HG03135 (cell line): ENCODE data around the gene VPS45.
"Not testable (repeated sequence)": the region's sequence is repeated elsewhere in the genome, so short reads cannot be mapped to it uniquely, and the experiment has no call there.

Source experiments
- ATAC-seq: cut with Tn5 transposase; IDR thresholded peaks from one replicate; pipeline ENCODE4 v1.9.1; 2021; ENCODE audit warnings: mild to moderate bottlenecking, moderate library complexity; ENCODE audit not compliant: unreplicated experiment

Gene VPS45

DNA sequence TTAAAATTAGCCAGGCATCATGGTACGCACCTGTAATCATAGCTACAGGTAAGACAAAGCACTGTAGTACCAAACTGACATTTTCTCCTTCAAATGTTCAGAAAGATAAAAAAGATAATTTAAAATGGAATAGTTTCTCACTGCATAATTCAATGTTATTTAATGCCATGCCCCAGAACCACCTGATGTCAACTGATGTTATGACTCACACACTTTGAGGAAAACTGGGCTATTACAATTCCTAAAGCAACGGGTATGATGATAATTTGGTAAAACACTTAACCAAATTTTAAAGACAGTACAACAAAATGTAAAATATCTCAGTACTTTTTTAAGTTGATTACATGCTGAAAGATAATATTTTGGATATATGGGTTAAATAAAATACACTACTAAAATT is 59.2 kb downstream of the VPS45 start:
- ATAC-seq = no peak

DNA sequence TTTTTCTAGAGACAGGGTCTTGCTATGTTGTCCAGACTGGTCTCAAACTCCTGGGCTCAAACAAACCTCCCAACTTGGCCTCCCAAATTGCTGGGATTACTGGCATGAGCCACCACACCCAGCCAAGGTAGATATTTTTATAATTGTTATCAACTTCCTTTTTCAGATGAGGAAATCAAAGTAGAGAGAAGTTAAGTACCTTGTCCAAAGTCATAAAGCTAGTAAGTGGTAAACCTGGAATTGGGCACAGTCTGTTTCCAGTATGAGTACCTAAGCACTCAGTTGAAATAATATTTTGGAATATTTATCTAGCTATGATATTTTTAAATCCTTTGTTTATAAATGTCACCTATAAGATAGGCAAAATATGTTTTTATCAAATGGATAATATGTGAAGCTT is 59.9 kb downstream of the VPS45 start:
- ATAC-seq = no peak

DNA sequence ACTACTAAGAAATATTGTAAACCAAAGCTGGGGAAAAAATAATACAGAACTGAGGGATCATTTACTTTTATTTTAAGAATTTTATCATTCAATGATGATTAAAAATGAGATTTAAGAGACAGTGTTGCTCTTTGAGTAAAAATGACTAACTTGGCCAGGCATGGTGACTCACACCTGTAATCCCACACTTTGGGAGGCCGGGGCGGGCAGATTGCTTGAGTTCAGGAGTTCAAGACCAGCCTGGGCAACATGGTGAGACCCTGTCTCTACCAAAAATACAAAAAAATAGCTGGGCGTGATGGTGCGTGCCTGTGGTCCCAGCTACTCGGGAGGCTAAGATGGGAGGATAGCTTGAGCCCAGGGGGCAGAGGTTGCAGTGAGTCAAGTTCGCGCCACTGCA is 60.3 kb downstream of the VPS45 start:
- no peak for ATAC-seq

DNA sequence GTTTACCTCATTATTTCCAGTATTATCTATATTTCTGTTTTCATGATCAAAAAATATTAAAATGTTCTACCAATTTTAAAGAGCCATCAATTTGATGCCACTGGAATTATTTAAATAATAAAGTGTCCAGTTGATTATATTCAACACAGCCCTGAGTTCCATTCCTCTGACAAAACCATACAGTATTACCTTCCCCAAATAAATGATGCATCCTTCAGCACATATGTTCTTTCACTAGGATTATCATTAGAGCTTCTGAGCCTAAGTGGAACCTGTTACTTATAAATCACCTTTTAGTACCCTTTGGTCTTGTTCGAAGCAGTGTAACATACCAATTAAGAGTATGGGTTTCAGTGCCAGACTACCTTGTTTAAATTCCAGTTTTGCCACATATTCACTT is 64.8 kb downstream of the VPS45 start:
- no peak for ATAC-seq

DNA sequence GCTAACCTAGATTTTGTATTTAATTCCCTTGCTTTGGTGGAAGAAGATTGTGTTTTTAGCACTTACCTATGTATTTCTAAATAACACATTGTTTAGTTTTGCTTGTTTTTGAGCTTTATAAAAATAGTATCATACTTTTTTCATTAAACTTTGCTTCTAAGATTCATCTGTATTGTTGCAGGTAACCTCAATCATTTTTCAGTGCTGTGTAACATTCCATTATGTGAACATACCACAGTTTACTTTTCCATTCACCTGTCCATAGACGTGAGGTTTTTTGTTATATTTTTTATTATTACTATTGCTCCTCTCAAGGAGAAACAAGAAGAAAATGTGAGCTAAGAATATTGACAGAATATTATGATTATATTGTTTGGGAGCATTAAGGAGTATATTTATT is 67.0 kb downstream of the VPS45 start:
- no peak for ATAC-seq

DNA sequence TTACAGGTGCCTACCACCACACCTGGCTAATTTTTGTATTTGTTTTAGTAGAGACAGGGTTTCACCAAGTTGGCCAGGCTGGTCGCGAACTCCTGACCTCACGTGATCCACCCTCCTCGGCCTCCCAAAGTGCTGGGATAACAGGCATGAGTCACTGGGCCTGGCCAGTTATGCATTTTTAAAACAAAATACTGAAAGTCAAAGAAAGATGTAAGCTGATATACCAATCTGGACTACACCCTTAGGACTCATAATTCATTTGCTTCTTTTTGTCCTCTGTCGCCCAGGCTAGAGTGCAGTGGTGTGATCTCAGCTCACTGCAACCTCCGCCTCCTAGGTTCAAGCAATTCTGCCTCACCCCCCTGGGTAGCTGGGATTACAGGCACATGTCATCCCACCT is 67.8 kb downstream of the VPS45 start:
- not testable (repeated sequence) for ATAC-seq

DNA sequence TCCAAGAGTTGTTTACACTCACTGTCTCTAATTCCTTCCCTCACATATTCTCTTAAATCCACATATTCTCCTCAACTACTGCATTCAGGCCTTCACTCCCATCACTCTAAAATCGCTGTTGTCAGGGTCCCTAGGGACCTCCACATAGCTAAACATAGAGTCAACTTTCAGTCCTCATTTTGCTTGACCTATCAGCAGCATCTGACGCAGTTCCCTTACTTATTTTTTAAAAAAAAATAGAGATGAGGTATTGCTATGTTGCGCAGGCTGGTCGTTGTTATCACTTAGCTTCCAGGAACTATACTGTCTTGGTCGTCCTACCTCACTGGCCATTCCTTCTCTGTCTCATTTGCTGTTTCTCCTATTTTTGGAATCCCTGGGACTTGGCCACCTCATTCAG is 70.5 kb downstream of the VPS45 start:
- ATAC-seq = no peak

DNA sequence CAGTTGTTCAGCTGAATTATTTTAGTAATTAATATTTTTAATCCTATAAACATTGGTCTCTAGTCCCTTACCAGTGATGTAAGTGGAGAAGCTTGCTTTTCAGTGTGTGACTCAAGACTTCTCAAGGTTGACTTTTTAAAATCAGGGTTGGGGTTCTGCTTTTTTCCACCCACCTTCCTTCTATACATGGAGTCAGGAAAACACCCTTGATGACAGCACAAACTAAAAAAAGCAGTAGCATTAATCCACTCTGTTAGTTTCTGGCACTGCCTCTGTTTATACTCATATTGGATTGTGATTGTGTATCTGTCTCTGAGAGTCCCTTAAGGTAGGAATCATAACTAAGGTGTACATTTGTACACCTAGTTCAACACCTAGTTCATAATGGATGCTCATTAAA is 73.9 kb downstream of the VPS45 start:
- ATAC-seq = no peak

DNA sequence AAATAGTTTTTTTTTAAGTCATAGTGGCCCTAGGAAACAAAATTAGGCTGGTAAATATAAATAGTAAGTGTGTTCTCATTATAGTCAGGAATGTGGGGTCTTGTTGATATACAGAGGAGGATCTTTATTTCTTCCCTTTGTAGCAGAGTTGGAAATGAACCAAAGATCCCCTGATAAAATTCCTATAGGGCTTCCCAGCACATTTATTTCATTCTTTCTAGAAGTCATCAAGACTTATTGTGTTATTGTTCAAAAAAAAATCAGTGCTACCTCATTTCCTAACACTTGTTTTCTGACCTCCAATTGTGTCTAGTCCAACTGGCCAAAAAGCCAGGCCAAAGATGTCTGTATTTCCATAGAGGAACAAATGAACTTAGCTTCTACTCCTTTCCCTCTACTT is 74.5 kb downstream of the VPS45 start:
- no peak for ATAC-seq

DNA sequence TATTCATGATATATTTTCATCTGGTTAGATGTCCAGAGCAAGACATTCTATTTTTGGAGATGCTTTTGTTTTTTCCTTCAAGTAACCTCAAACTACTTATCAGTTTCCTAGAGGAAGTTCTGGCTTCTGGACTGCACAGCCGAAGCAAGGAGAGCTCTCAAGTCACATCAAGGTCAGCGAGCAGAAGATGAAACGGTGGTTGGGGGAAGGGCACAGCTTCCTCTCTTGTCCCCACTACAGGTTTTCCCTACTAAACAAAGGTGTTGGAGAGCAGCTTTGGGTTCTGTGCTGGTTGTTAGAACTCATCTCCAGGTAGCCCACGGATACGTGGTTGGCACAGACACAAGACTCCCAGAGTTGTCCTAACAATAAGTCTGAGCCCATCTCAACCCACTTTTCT is 77.0 kb downstream of the VPS45 start:
- no peak for ATAC-seq

DNA sequence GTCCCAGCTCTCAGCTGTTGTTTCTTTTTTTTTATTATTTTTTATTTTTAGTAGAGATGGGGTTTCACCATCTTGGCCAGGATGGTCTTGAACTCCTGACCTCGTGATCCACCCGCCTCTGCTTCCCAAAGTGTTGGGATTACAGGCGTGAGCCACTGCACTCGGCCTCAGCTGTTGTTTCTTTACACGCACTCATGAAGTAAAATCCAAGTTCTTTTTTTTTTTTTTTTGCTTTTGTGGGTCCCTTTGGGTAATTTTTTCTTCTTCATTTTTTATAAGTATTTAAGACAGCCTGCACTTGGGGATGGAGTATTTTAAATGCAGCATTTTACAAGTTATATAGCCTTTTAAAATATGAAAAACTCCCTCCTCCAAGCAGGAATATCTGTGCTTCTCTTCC is 78.4 kb downstream of the VPS45 start:
- ATAC-seq = not testable (repeated sequence)

DNA sequence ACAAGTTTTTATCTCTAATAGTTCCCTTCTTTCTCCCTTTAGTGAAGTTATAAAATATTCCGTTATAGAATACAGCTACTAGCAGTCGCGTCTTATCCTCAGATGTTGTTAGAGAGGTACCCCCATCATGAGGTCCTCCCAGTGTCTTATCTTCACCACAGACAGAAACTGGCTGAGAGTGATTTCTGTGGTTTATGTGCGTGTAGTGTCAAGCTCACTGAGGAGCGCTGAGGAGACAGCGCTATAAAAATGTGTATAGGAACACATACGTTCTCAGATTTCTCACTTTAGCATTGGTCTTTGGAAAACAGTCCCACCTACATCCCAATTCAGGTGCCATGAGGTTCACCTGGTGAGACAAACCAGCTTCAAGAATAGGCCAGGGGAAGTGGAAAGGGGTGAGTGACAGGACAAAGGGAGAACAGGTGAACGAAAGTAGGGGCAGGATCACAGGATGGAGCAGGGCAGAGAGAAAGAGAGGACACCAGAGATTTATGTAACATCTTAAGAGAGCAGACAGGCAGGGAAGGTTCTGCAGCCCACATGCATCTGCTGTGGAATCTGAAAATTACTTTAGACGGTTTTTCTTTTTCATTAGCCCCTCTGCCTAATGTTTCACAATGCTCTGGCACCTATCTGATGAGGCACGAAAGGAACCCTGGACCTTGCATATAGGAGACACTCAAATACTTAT is 79.4 kb downstream of the VPS45 start:
- no peak for ATAC-seq

DNA sequence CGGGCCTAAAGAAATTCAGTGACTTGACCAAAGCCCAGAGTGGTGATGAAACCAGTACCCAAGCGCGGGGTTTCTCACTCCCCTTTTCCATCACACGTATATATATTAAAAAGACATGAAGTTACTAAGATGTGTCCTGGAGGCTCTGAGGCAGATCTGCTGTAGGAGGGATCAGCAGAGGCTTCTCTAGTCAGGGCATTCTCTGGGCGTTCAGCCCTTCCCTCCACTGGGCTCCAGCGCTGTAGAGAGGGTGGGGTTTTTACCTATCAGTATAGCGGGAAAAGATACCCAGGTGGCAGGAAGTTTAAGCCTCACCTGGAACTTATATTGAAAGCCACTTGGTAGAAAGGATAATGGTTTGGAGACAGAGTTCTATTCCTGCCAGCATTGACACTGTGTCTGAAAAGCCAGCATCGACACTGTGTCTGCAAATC is 81.3 kb downstream of the VPS45 start:
- ATAC-seq = no peak

DNA sequence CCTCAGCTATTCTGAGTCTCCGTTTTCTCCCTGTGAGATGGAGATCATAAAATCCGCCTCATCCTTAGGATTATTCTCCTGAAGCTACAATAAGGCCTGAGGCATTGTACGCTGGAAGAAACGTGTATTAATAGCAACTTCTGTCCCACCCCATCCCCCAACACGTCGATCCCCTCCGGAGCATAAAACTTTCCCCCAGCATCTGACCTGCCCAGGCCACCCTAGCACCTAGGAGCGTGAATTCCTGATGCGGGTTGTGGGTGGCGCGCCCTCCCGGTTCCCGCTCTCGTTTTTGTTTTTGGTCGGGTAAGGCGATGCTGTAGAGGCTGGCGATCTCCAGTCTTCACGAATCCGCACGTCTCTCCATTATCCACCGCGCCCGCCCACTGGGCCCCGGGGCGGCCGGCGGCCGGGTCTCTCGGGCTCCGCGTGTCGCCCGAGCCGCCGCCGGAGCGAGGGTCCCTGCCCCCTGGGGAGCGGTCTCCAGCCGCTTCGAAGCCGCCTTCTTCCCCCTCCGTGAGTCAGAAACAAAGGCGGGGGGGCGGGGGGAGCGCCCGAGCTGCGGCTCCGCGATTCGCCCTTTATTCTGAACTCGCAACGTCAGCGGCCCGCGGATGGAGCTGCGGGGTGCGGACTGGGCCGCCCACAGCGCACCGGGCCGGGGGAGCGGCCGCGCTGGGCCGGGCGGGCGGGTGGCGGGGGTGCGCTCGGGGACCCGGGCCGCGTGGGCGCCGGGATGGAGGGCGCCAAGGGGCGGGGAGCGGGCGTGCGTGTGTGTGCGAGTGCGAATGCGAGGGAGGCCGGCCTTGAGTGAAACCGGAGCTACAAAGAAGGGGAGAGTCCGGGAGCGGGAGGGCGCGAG is 81.9 kb downstream of the VPS45 start, which contains the start of gene PLEKHO1:
PLEKHO1 (plus strand) TSS at position 646 of the 862 bp plus-strand sequence. CDS start 342 bp downstream, outside the sequence.
- peak; percentile 48 for ATAC-seq

DNA sequence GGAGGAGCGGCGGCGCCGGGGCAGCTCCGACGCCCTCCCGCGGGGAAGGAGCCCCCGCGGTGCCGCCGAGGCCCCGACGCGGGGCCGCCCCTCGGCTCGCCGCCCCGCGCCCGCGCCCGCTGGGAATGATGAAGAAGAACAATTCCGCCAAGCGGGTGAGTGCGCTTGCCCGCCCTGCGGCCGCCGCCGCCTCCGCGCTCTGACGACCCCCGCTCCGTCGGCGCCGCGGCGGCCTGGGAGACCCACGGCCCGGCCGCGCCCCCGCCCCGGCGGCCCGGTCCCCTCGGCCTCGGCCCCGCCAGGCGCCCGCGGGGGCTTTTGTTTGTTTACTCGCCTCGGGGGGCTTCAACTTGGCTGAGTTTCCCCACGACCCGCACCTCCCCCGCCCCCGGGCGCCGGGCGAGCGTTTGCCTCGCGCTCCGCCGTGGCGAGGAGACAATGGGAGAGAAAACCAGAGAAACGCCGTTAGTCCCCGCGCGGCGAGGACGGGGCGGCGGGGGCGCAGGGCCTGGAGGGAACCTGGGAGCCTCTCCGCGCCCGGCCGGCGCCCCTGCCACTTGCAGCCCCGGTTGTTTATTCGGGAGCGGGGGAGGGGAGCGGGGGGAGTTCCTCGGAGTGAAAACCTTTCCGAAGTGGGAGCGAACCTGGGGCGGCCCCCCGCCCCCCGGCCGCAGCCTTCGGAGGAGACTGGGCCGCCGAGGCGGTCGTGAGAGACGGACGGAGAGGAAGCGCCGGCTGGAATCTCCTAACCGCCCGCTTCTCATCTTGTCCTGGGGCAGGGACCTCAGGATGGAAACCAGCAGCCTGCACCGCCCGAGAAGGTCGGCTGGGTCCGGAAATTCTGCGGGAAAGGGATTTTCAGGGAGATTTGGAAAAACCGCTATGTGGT is 82.8 kb downstream of the VPS45 start:
- ATAC-seq = no peak

DNA sequence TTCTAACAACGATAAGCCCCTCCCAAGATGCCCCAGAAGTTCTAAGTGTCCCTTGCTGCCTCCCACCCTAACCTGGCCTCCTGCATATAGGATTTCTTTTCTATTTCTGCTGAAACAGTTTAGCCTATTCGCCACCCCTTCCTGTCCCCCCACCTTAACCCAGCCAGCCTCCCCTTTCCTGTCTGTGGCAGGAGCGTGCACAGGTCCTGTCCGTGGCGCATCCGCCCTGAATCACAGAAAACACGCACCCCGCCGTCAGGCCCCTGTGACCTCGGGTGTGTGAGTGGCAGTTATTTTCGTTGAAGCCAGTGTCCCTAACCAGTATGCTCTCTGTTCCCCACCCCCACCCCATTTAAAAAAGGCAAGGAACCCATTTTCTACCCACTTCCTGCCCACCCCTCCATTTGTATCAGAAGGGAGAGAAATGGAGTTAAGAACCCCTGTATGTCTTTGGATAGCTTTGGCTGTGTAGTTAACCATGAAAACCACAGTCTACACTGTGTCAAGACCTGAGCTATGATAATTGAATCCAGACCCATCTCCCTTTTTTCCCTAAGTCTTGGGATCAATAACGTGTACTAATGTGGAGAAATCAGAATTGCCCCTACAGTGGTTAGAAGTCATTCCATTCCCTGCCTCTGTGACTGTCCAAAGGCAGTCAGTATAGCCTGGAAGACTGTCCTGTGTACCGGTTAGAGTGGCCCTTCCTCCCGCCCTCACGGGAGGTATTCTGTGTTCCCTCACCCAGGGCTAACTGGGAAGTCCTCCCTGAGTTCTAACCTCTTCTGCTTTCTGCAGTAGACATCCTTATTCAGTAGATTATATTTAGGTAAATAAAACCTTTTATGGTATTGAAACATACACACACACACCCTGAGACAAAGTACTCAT is 84.0 kb downstream of the VPS45 start:
- no peak for ATAC-seq

DNA sequence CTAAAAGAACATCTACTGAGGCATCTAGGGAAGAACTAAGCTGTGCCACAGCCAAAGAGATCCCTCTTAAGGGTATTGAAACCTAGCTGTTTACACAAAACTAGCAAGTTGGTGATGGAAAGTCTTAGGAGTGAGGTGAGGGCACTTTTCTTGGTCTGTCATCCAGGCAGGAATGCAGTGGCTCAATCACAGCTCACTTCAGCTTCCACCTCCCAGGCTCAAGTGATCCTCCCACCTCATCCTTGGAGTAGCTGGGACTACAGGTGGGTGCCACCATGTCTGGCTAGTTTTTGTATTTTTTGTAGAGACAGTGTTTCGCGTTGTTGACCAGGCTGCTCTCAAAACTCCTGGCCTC is 84.6 kb downstream of the VPS45 start:
- no peak for ATAC-seq

DNA sequence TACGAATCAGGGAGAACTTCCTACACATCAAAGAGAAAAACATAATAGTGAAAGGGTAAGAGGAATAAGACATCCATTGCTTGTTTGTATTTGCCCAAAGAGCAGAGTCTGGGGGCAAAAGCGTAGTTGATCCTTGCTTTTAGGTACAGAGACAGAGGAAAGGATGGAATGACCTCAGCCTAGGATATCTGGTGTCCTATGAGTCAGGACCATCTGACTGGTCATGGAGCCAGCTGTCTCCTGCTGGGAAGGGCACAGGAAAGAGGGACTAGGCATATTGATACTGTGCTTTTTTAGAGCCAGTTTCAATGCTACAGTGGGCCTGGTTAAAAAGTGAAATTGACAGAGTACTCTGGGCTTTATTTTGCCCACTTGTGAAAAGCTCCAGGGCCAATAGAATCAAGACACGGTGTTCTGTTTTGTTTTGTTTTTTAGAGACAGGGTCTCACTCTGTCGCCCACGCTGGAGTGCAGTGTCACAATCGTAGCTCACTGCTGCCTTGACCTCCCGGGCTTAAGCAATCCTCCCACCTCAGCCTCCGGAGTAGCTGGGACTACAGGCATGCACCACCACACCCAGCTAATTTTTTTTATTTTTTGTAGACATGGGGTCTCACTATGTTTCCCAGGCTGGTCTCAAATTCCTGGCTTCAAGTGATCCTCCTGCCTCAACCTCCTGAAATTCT is 85.3 kb downstream of the VPS45 start:
- ATAC-seq = no peak

DNA sequence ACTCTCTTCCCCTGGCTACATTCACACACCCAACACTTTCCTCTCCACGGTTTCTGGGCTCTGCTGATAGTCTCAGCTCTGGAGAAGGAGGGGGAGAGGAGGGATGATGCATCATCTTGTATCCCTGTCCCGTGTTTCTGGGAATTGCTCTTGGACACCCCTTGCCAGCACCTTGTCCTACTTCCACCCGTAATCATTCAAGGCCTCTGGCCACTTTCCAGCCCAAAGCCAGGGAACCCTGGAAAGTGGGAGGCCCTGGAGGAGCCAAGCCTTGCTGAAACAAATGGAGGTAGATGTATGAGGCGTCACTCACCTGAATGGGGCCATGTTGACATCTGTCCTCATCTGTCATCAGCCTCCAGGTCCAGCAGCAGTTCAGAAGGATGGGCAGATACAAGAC is 86.6 kb downstream of the VPS45 start:
- ATAC-seq = no peak
